Common myeloid progenitor, CD34-positive (primary cell): ENCODE measurements around the gene SCN10A.

Experiments used
- CTCF ChIA-PET: fragments of 350-600 bp; sonication (Branson Sonifier 250); formaldehyde crosslinking; loops from one replicate; lab custom pipeline; 2021; ENCODE audit warnings: antibody characterized with exemption; lab: Charles Lee
- POLR2A ChIA-PET: fragments of 350-600 bp; sonication (Branson Sonifier 250); formaldehyde crosslinking; loops from one replicate; lab custom pipeline; 2021; ENCODE audit warnings: antibody characterized with exemption; lab: Charles Lee
- DNase-seq, 3 donors: peaks; one replicate each; pipeline versions ENCODE4 v3.0.0 to v3.0.0-alpha.2; 2013
- H3K27ac ChIP-seq, 2 experiments: 1 replicate in 1 of 2; 2 replicates in 1 of 2; pipeline ENCODE4 v1.7.0; 2013; ENCODE audit warnings: inconsistent platforms in 2 of 2, low read length in 2 of 2, mild to moderate bottlenecking in 2 of 2, low read depth in 1 of 2, moderate library complexity in 1 of 2; ENCODE audit not compliant: severe bottlenecking in 2 of 2, insufficient read depth in 1 of 2, poor library complexity in 1 of 2
- H3K27me3 ChIP-seq, 5 experiments: replicated peaks in 2 of 5; 1 replicate in 3 of 5; 2 replicates in 2 of 5; pipeline versions ENCODE4 v1.6.1 to v1.7.0; 2013; ENCODE audit warnings: low read length in 4 of 5, mild to moderate bottlenecking in 2 of 5, moderate library complexity in 2 of 5, inconsistent platforms in 1 of 5; ENCODE audit not compliant: insufficient read depth in 5 of 5, control insufficient read depth in 4 of 5
- H3K36me3 ChIP-seq, 4 experiments: 1 replicate in 2 of 4; 2 replicates in 2 of 4; pipeline versions ENCODE4 v1.6.1 to v1.7.0; 2013; ENCODE audit warnings: low read length in 3 of 4, control low read depth in 1 of 4, mild to moderate bottlenecking in 1 of 4; ENCODE audit not compliant: control insufficient read depth in 4 of 4, insufficient read depth in 4 of 4
- H3K4me1 ChIP-seq, 4 experiments: 1 replicate in 3 of 4; 2 replicates in 1 of 4; pipeline versions ENCODE4 v1.6.1 to v1.7.1; 2013; ENCODE audit warnings: low read length in 3 of 4, mild to moderate bottlenecking in 3 of 4, control low read depth in 1 of 4, inconsistent platforms in 1 of 4, moderate library complexity in 1 of 4; ENCODE audit not compliant: control insufficient read depth in 4 of 4, insufficient read depth in 4 of 4; ENCODE audit errors: control extremely low read depth in 1 of 4
- H3K4me3 ChIP-seq, 7 experiments: 1 replicate in 4 of 7; 2 replicates in 3 of 7; pipeline versions ENCODE4 v1.5.1 to v1.7.0; 2013; ENCODE audit warnings: mild to moderate bottlenecking in 7 of 7, low read length in 6 of 7, moderate library complexity in 6 of 7, inconsistent platforms in 2 of 7, low read depth in 2 of 7, control low read depth in 1 of 7; ENCODE audit not compliant: insufficient read depth in 4 of 7, control insufficient read depth in 1 of 7; ENCODE audit errors: extremely low read depth in 1 of 7
- H3K9me3 ChIP-seq, 5 experiments: 1 replicate in 4 of 5; 2 replicates in 1 of 5; pipeline versions ENCODE4 v1.6.1 to v1.7.1; 2013; ENCODE audit warnings: low read length in 4 of 5, mild to moderate bottlenecking in 2 of 5, inconsistent platforms in 1 of 5, low read depth in 1 of 5, moderate library complexity in 1 of 5; ENCODE audit not compliant: control insufficient read depth in 4 of 5, insufficient read depth in 2 of 5; ENCODE audit errors: control extremely low read depth in 1 of 5
- WGBS: methylation state at CpG from one replicate; pipeline ENCODE4 v1.1.5; 2013; ENCODE audit not compliant: insufficient coverage; 5-methylcytosine and 5-hydroxymethylcytosine counted together

Gene SCN10A

GRCh38 chr3:38756892-38757291 is 59.1 kb downstream of the SCN10A start:
- ChIA-PET CTCF (no interaction called here), POLR2A (no interaction called here)
- 87% methylated on average over 5 of the region's 5 CpGs for WGBS
- Histone ChIP-seq H3K4me1 (peaks cover 0 to 2% (median 1%) of the 10 kb centered on the region in 4 experiments), H3K4me3 (no peak overlapping the region), H3K27ac (no peak overlapping the region), H3K36me3 (no peaks in the 10 kb centered on the region), H3K27me3 (no peaks in the 10 kb centered on the region), H3K9me3 (peaks cover 0 to 1% (median 0%) of the 10 kb centered on the region in 5 experiments)
- no peak for DNase-seq

- DNase-seq = no peak
- Histone ChIP-seq H3K27ac (no peak overlapping the region), H3K36me3 (no peaks in the 10 kb centered on the region), H3K27me3 (no peaks in the 10 kb centered on the region), H3K4me1 (no peaks in the 10 kb centered on the region), H3K9me3 (peaks cover 0 to 1% (median 0%) of the 10 kb centered on the region in 5 experiments), H3K4me3 (no peak overlapping the region)
- WGBS = 57% methylated on average over 5 of the region's 5 CpGs
- ChIA-PET CTCF (no interaction called here), POLR2A (no interaction called here)
Observed at GRCh38 chr3:38755130-38755529, 60.9 kb downstream of the SCN10A start.

GRCh38 chr3:38746641-38747040 is 69.4 kb downstream of the SCN10A start:
- H3K27ac ChIP-seq = no peak overlapping the region
- no peaks in the 10 kb centered on the region for H3K9me3 ChIP-seq
- no peaks in the 10 kb centered on the region for H3K36me3 ChIP-seq
- H3K27me3 ChIP-seq = peaks cover 0 to 2% (median 0%) of the 10 kb centered on the region in 5 experiments
- no peak overlapping the region for H3K4me3 ChIP-seq
- no peak for DNase-seq
- CTCF ChIA-PET = no interaction called here
- WGBS = no CpG with 5 or more reads among the region's 1 CpG
- no peaks in the 10 kb centered on the region for H3K4me1 ChIP-seq
- POLR2A ChIA-PET = no interaction called here

- ChIA-PET CTCF (interaction anchor here (0.9 kb wide), 1 partner anchor 101 kb away, joined by 3 read pairs; no protein-coding TSS in a partner anchor), POLR2A (no interaction called here)
- no peak overlapping the region for H3K27ac ChIP-seq
- H3K27me3 ChIP-seq = no peaks in the 10 kb centered on the region
- no peak overlapping the region for H3K4me3 ChIP-seq
- 22% methylated on average over 7 of the region's 7 CpGs for WGBS
- H3K4me1 ChIP-seq = no peaks in the 10 kb centered on the region
- DNase-seq = peak in 2 of 3 donors; percentile 43 to 57
- no peaks in the 10 kb centered on the region for H3K36me3 ChIP-seq
- no peaks in the 10 kb centered on the region for H3K9me3 ChIP-seq
Observed at GRCh38 chr3:38743043-38743442, 73.0 kb downstream of the SCN10A start.

GRCh38 chr3:38742550-38742949 is 73.5 kb downstream of the SCN10A start:
- Histone ChIP-seq H3K9me3 (no peaks in the 10 kb centered on the region), H3K27me3 (no peaks in the 10 kb centered on the region), H3K4me1 (no peaks in the 10 kb centered on the region), H3K36me3 (no peaks in the 10 kb centered on the region), H3K27ac (no peak overlapping the region), H3K4me3 (no peak overlapping the region)
- ChIA-PET POLR2A (no interaction called here), CTCF (interaction anchor here (0.6 kb wide), 1 partner anchor 228 kb away, joined by 3 read pairs; no protein-coding TSS in a partner anchor)
- no peak for DNase-seq
- WGBS = 100% methylated on average over 1 of the region's 1 CpG

GRCh38 chr3:38740537-38740936 is 75.5 kb downstream of the SCN10A start:
- CTCF ChIA-PET = interaction anchor here (1.7 to 2.4 kb wide), 2 partner anchors 9 to 260 kb away, joined by 4 to 20 read pairs; no protein-coding TSS in a partner anchor
- Histone ChIP-seq H3K27me3 (no peaks in the 10 kb centered on the region), H3K27ac (no peak overlapping the region), H3K9me3 (no peaks in the 10 kb centered on the region), H3K4me1 (no peaks in the 10 kb centered on the region), H3K36me3 (no peaks in the 10 kb centered on the region), H3K4me3 (no peak overlapping the region)
- POLR2A ChIA-PET = no interaction called here
- no peak for DNase-seq

GRCh38 chr3:38739931-38740330 is 76.1 kb downstream of the SCN10A start:
- Histone ChIP-seq H3K4me3 (no peak overlapping the region), H3K9me3 (no peaks in the 10 kb centered on the region), H3K36me3 (no peaks in the 10 kb centered on the region), H3K27ac (no peak overlapping the region), H3K4me1 (no peaks in the 10 kb centered on the region), H3K27me3 (no peaks in the 10 kb centered on the region)
- no peak for DNase-seq
- POLR2A ChIA-PET = no interaction called here
- 86% methylated on average over 2 of the region's 3 CpGs for WGBS
- CTCF ChIA-PET = interaction anchor here (1.3 to 2.4 kb wide), 5 partner anchors 9 to 261 kb away, joined by 3 to 20 read pairs (median 4); no protein-coding TSS in a partner anchor
